H1 (cell line): Measurements from ENCODE around the gene DCUN1D3. TPM values are rescaled to one million over a fixed set of nuclear protein-coding genes. Genes with fewer than 3 reads are reported as not detected.

Source experiments
- CTCF ChIA-PET: fragments of 300-600 bp; sonication (Branson Sonifier 250); formaldehyde crosslinking; loops from one replicate; lab custom pipeline; 2021; ENCODE audit not compliant: partially characterized antibody; lab: Charles Lee
- POLR2A ChIA-PET: fragments of 300-600 bp; sonication (Branson Sonifier 250); formaldehyde crosslinking; loops from one replicate; lab custom pipeline; 2021; ENCODE audit warnings: inconsistent platforms; ENCODE audit not compliant: partially characterized antibody; lab: Charles Lee
- DNase-seq, 2 experiments: peaks; one replicate each; pipeline versions ENCODE4 v3.0.0 to v3.0.0-alpha.2; 2010 to 2022; ENCODE audit warnings: low spot score in 2 of 2, low read depth in 1 of 2, mixed read lengths in 1 of 2
- FAIRE-seq: peaks from 2 replicates; lab custom pipeline; 2011; peaks lifted over from hg19 to GRCh38; lab: Jason Lieb, UNC
- H2AFZ ChIP-seq: 2 replicates; pipeline ENCODE4 v1.8.1; 2012; ENCODE audit warnings: low read length, inconsistent platforms
- H2AK5ac ChIP-seq: 2 replicates; pipeline ENCODE4 v1.6.1; 2013; ENCODE audit warnings: low read depth, low read length
- H2BK120ac ChIP-seq: replicated peaks from 2 replicates; pipeline ENCODE3; 2013; ENCODE audit warnings: low read depth, low read length, inconsistent platforms
- H2BK12ac ChIP-seq: 2 replicates; pipeline ENCODE4 v1.6.1; 2013; ENCODE audit warnings: low read depth, low read length
- H2BK15ac ChIP-seq: 2 replicates; pipeline ENCODE4 v1.6.1; 2013; ENCODE audit warnings: low read length
- H2BK20ac ChIP-seq: 2 replicates; pipeline ENCODE4 v1.6.1; 2013; ENCODE audit warnings: low read length
- H2BK5ac ChIP-seq: 2 replicates; pipeline ENCODE4 v1.6.1; 2013; ENCODE audit warnings: low read depth, low read length
- H3K14ac ChIP-seq: 2 replicates; pipeline ENCODE4 v1.6.1; 2013; ENCODE audit warnings: inconsistent platforms; ENCODE audit not compliant: insufficient read length
- H3K18ac ChIP-seq: 2 replicates; pipeline ENCODE4 v1.6.1; 2013; ENCODE audit warnings: low read length; ENCODE audit errors: extremely low read depth
- H3K23ac ChIP-seq: 2 replicates; pipeline ENCODE4 v1.6.1; 2013; ENCODE audit warnings: inconsistent platforms; ENCODE audit not compliant: insufficient read length
- H3K23me2 ChIP-seq: 2 replicates; pipeline ENCODE4 v1.6.1; 2013; ENCODE audit warnings: low read depth, low read length
- H3K27ac ChIP-seq: 2 replicates; pipeline ENCODE4 v1.6.1; 2011; ENCODE audit warnings: low read depth, low read length, inconsistent platforms
- H3K27me3 ChIP-seq, 4 experiments: replicated peaks in 1 of 4; 1 replicate in 1 of 4; 2 replicates in 3 of 4; pipeline versions ENCODE4 v1.6.1 to v1.8.1; 2011 to 2013; ENCODE audit warnings: low read length in 3 of 4, mild to moderate bottlenecking in 3 of 4, inconsistent platforms in 2 of 4, mixed read lengths in 2 of 4, moderate library complexity in 1 of 4; ENCODE audit not compliant: control insufficient read depth in 3 of 4, insufficient read depth in 3 of 4; ENCODE audit errors: extremely low read depth in 1 of 4
- H3K36me3 ChIP-seq, 4 experiments: 2 replicates each; pipeline versions ENCODE4 v1.6.1 to v1.8.1; 2011 to 2013; ENCODE audit warnings: mild to moderate bottlenecking in 4 of 4, low read length in 3 of 4, moderate library complexity in 2 of 4, control low read depth in 1 of 4, inconsistent platforms in 1 of 4; ENCODE audit not compliant: insufficient read depth in 4 of 4, control insufficient read depth in 2 of 4
- H3K4ac ChIP-seq: replicated peaks from 2 replicates; pipeline ENCODE3; 2013; ENCODE audit warnings: low read length, low read depth, mixed read lengths, inconsistent platforms; ENCODE audit not compliant: insufficient read length
- H3K4me1 ChIP-seq, 4 experiments: replicated peaks in 1 of 4; 1 replicate in 1 of 4; 2 replicates in 3 of 4; pipeline versions ENCODE4 v1.6.1 to v1.8.1; 2011 to 2013; ENCODE audit warnings: low read length in 3 of 4, inconsistent platforms in 2 of 4, mixed read lengths in 1 of 4; ENCODE audit not compliant: insufficient read depth in 4 of 4, control insufficient read depth in 3 of 4
- H3K4me2 ChIP-seq, 2 experiments: 2 replicates each; pipeline versions ENCODE4 v1.6.1 to v1.8.1; 2011 to 2013; ENCODE audit warnings: low read depth in 2 of 2, low read length in 2 of 2, control low read depth in 1 of 2, inconsistent platforms in 1 of 2, mild to moderate bottlenecking in 1 of 2; ENCODE audit not compliant: insufficient read depth in 1 of 2
- H3K4me3 ChIP-seq, 4 experiments: fragments of 200-600, 300-600 bp in 1 of 4; sonication (generic), shearing (Covaris generic), sonication (Bioruptor Twin) in 1 of 4; 2 replicates each; pipeline versions ENCODE4 v1.5.1 to v1.8.1; 2011 to 2016; ENCODE audit warnings: low read length in 4 of 4, low read depth in 3 of 4, control low read depth in 2 of 4, inconsistent platforms in 2 of 4, mild to moderate bottlenecking in 2 of 4, mixed read lengths in 1 of 4, moderate library complexity in 1 of 4; ENCODE audit not compliant: insufficient read depth in 2 of 4; ENCODE audit errors: extremely low read depth in 1 of 4
- H3K56ac ChIP-seq: replicated peaks from 2 replicates; pipeline ENCODE3; 2013; ENCODE audit warnings: low read depth, mild to moderate bottlenecking, mixed read lengths, low read length, inconsistent platforms; ENCODE audit not compliant: insufficient read length
- H3K79me1 ChIP-seq: 2 replicates; pipeline ENCODE4 v1.6.1; 2013; ENCODE audit warnings: low read depth, low read length, control low read depth
- H3K79me2 ChIP-seq, 2 experiments: 2 replicates each; pipeline versions ENCODE4 v1.6.1 to v1.8.1; 2012 to 2013; ENCODE audit warnings: low read length in 2 of 2, mild to moderate bottlenecking in 2 of 2, inconsistent platforms in 1 of 2; ENCODE audit not compliant: insufficient read depth in 2 of 2, control insufficient read depth in 1 of 2
- H3K9ac ChIP-seq, 4 experiments: replicated peaks in 1 of 4; 1 replicate in 1 of 4; 2 replicates in 3 of 4; pipeline versions ENCODE4 v1.6.1 to v1.8.1; 2011 to 2013; ENCODE audit warnings: low read depth in 3 of 4, low read length in 3 of 4, control low read depth in 2 of 4, mild to moderate bottlenecking in 2 of 4, moderate library complexity in 2 of 4, inconsistent platforms in 1 of 4; ENCODE audit errors: extremely low read depth in 1 of 4
- H3K9me3 ChIP-seq, 2 experiments: 2 replicates each; pipeline versions ENCODE4 v1.6.1 to v1.8.1; 2012 to 2013; ENCODE audit warnings: mild to moderate bottlenecking in 2 of 2, moderate library complexity in 2 of 2, control low read depth in 1 of 2, inconsistent platforms in 1 of 2, low read depth in 1 of 2, low read length in 1 of 2, mixed read lengths in 1 of 2; ENCODE audit not compliant: insufficient read depth in 2 of 2
- H4K20me1 ChIP-seq, 2 experiments: replicated peaks in 1 of 2; 2 replicates each; pipeline versions ENCODE3 to v1.8.1; 2011 to 2013; ENCODE audit warnings: inconsistent platforms in 2 of 2, low read length in 2 of 2, mild to moderate bottlenecking in 1 of 2; ENCODE audit not compliant: insufficient read depth in 2 of 2, control insufficient read depth in 1 of 2
- H4K5ac ChIP-seq: 2 replicates; pipeline ENCODE4 v1.6.1; 2013; ENCODE audit warnings: low read length, low read depth, mixed read lengths, inconsistent platforms; ENCODE audit not compliant: insufficient read length
- H4K8ac ChIP-seq: 2 replicates; pipeline ENCODE4 v1.8.0; 2013; ENCODE audit warnings: mild to moderate bottlenecking, moderate library complexity, low read length, inconsistent platforms; ENCODE audit not compliant: insufficient read depth; ENCODE audit errors: extremely low read depth
- H4K91ac ChIP-seq: replicated peaks from 2 replicates; pipeline ENCODE3; 2013; ENCODE audit warnings: low read length, mixed read lengths, inconsistent platforms; ENCODE audit not compliant: insufficient read length
- ATF3 ChIP-seq: IDR thresholded peaks from 2 replicates; pipeline ENCODE4 v1.6.1; 2011; ENCODE audit warnings: low read depth, mild to moderate bottlenecking, low read length; ENCODE audit not compliant: insufficient read depth
- CBX5 ChIP-seq: fragments of 300-800, 300-1000 bp; sonication (generic); IDR thresholded peaks from 2 replicates; pipeline ENCODE4 v1.7.1; 2016; ENCODE audit warnings: antibody characterized with exemption, low read length, low read depth
- CBX8 ChIP-seq: fragments of 300-800, 300-1000 bp; sonication (generic); IDR thresholded peaks from 2 replicates; pipeline ENCODE4 v1.7.1; 2016; ENCODE audit warnings: low read depth, low read length, borderline replicate concordance
- CHD1 ChIP-seq: IDR thresholded peaks from 2 replicates; pipeline ENCODE4 v1.6.1; 2012; ENCODE audit warnings: low read depth, low read length, improper control_type of control experiment
- CREB1 ChIP-seq: IDR thresholded peaks from 2 replicates; pipeline ENCODE4 v1.6.1; 2012; ENCODE audit warnings: inconsistent platforms
- CTBP2 ChIP-seq: IDR thresholded peaks from 2 replicates; pipeline ENCODE4 v1.7.0; 2011; ENCODE audit warnings: borderline replicate concordance, mild to moderate bottlenecking, moderate library complexity, mixed read lengths, low read length; ENCODE audit not compliant: insufficient read depth, insufficient read length
- GTF2F1 ChIP-seq: IDR thresholded peaks from 2 replicates; pipeline ENCODE4 v1.6.1; 2012; ENCODE audit warnings: low read depth, low read length, improper control_type of control experiment, borderline replicate concordance
- HDAC6 ChIP-seq: IDR thresholded peaks from one replicate; pipeline ENCODE4 v1.7.1; 2012; ENCODE audit warnings: low read depth, mild to moderate bottlenecking, inconsistent platforms, low read length, moderate library complexity
- NANOG ChIP-seq: IDR thresholded peaks from 2 replicates; pipeline ENCODE4 v1.6.1; 2011; ENCODE audit warnings: low read length, low read depth, mild to moderate bottlenecking, inconsistent platforms; ENCODE audit not compliant: insufficient read depth, poor library complexity, severe bottlenecking
- PHF8 ChIP-seq: fragments of 200-600 bp; sonication (generic); conservative IDR thresholded peaks from 2 replicates; pipeline ENCODE4 v1.7.1; 2012; ENCODE audit warnings: low read depth, mild to moderate bottlenecking, inconsistent platforms, low read length, moderate library complexity
- SAP30 ChIP-seq: fragments of 300-600 bp; sonication (generic); IDR thresholded peaks from 2 replicates; pipeline ENCODE4 v1.7.1; 2012; ENCODE audit warnings: low read length, moderate library complexity, mild to moderate bottlenecking, inconsistent platforms; ENCODE audit not compliant: insufficient read depth, insufficient replicate concordance
- WGBS, 2 experiments: shearing (Covaris generic) in 1 of 2; methylation state at CpG; one replicate each; pipeline versions ENCODE4 v1.1.6 to v1.1.7; 2013 to 2015; ENCODE audit warnings: low lambda C conversion rate in 2 of 2, mixed read lengths in 2 of 2, inconsistent platforms in 1 of 2, low coverage in 1 of 2, missing lambda C conversion rate in 1 of 2; ENCODE audit not compliant: insufficient replicate concordance in 2 of 2, insufficient coverage in 1 of 2, insufficient read length in 1 of 2; ENCODE audit errors: extremely low coverage in 1 of 2, missing lambda C conversion rate in 1 of 2; 5-methylcytosine and 5-hydroxymethylcytosine counted together
- polyA plus RNA-seq, 7 experiments: library from polyadenylated mRNA; depleted of rRNA in 3 of 7; stranded (reverse) in 5 of 7; unstranded in 2 of 7; fragments of >200 nt in 5 of 7; fragments of 200-250 nt in 2 of 7; gene quantifications; 1 replicate in 5 of 7; 2 replicates in 1 of 7; 4 replicates in 1 of 7; pipeline versions ENCODE4 v1.2.1 to v1.2.3, GENCODE V29; 2011 to 2013; ENCODE audit warnings: missing spikeins in 2 of 7, mixed read lengths in 2 of 7
- total RNA-seq: library from RNA; stranded (reverse); fragmentation: NEBNext Ultra II Directional; extraction: Animal tissue kit (Norgen Biotek cat#: 25700); gene quantifications from 2 replicates; pipeline ENCODE4 v1.2.1, GENCODE V29; 2021

DCUN1D3 gene
- total and polyA plus RNA-seq, 2 of the 8 experiments (the other 6 are each of a cell fraction or from before 2014, with no cell fraction given) = 3.5 to 18.2 TPM

DNA sequence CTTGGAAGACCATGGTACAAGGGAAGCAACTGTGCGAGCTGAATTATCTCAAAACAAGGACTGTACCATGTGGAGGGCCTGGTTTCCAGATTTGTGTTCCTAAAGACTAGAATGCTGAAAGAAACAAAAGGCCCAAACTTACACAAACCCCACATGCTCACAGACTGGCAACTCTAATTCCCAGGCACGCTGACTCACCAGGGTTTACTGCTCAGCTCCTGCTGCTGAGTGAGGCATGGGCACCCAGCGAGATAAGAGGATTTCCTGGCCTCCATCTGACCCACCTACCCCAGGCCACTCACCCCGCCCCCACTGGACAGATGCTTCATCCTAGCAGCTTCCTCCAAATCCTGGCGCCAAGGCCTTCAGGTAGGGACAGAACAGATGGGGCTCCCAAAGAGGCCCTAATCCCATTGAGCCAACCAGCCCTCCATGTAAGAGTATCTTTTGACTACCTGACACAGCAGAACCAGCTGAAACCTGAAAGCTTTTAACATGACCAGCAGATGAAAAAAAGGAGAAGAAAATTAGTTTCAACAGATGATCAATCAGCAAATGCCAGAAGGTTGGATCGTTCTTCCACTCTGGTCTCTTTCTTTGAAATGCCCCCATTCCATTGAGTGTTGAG lies 33.9 kb downstream of the DCUN1D3 start:
- no peak overlapping the region for H2BK12ac ChIP-seq
- CTCF ChIA-PET = interaction anchor here (1.1 to 4.8 kb wide), 5 partner anchors 9 to 135 kb away, joined by 3 to 29 read pairs (median 7); no protein-coding TSS in a partner anchor
- no peaks in the 10 kb centered on the region for H3K27me3 ChIP-seq
- no peak overlapping the region for H4K5ac ChIP-seq
- 93% methylated on average over 6 of the region's 6 CpGs; no CpG with 5 or more reads in 1 of the 2 experiments for WGBS, 2 experiments
- peak overlapping the region; percentile 73; the same call in 1 of the 2 replicates for H2BK20ac ChIP-seq
- H3K79me2 ChIP-seq = peaks cover 6 to 78% of the 10 kb centered on the region in 2 experiments; a peak in 3 of 4 replicates
- no peak for FAIRE-seq
- H2BK15ac ChIP-seq = no peak overlapping the region
- H2BK5ac ChIP-seq = peak overlapping the region; percentile 62; the same call in 1 of the 2 replicates
- H3K4me2 ChIP-seq = no peak overlapping the region
- DNase-seq = no peak
- H2BK120ac ChIP-seq = peak overlapping the region; percentile 30
- no peak overlapping the region for H4K8ac ChIP-seq
- no peak overlapping the region; a peak in 2 of 7 replicates for H3K9ac ChIP-seq
- no peaks in the 10 kb centered on the region for H3K9me3 ChIP-seq
- no peak overlapping the region for H2AFZ ChIP-seq
- H3K23me2 ChIP-seq = no peaks in the 10 kb centered on the region
- H2AK5ac ChIP-seq = no peak overlapping the region
- H3K36me3 ChIP-seq = peaks cover 0 to 5% (median 0%) of the 10 kb centered on the region in 4 experiments; a peak in 1 of 8 replicates
- H3K4ac ChIP-seq = no peak overlapping the region
- H3K56ac ChIP-seq = no peak overlapping the region
- H3K4me3 ChIP-seq = no peak overlapping the region
- no peak overlapping the region for H4K91ac ChIP-seq
- H4K20me1 ChIP-seq = peaks cover 0 to 2% of the 10 kb centered on the region in 2 experiments
- H3K79me1 ChIP-seq = peaks cover 5% of the 10 kb centered on the region; the same call in 1 of the 2 replicates
- no peak overlapping the region; the same call in 1 of the 2 replicates for H3K18ac ChIP-seq
- no peak overlapping the region for H3K14ac ChIP-seq
- peaks cover 0 to 6% (median 2%) of the 10 kb centered on the region in 4 experiments; a peak in 4 of 7 replicates for H3K4me1 ChIP-seq
- no peak overlapping the region for H3K23ac ChIP-seq
- POLR2A ChIA-PET = interaction anchor here (0.8 to 1.1 kb wide), 2 partner anchors 31 to 34 kb away, joined by 3 to 6 read pairs; partner anchors contain the start of genes DCUN1D3 and LYRM1
- peak overlapping the region; percentile 1; the same call in 1 of the 2 replicates for H3K27ac ChIP-seq
- TF ChIP-seq CHD1 (no peak), SAP30 (no peak), HDAC6 (no peak), PHF8 (no peak), NANOG (no peak), CBX8 (no peak), CREB1 (no peak), GTF2F1 (no peak), ATF3 (no peak), CBX5 (no peak), CTBP2 (no peak)
